GM12878 (cell line): ENCODE results near the gene ATXN1. TPM values are rescaled to one million over a fixed set of nuclear protein-coding genes. Genes with fewer than 3 reads are reported as not detected.

Experiments
- ATAC-seq: fragments of 200-7000 bp; cut with Tn5 transposase; 3 replicates; pipeline ENCODE4 v1.9.1; 2020; ENCODE audit warnings: mild to moderate bottlenecking, moderate library complexity
- BruUV-seq: library from RNA; stranded (reverse); fragments of 400-500 nt; replicated peaks from 2 replicates; lab custom pipeline; 2021; lab: Mats Ljungman, UMichigan
- CTCF ChIA-PET: fragments of 300-600 bp; sonication (Branson Sonifier 250); formaldehyde crosslinking; extraction: SDS; loops from one replicate; lab custom pipeline; 2021; ENCODE audit warnings: inconsistent platforms; lab: Yijun Ruan, JAX
- POLR2A ChIA-PET: fragments of 350-600 bp; formaldehyde crosslinking; extraction: SDS; loops from one replicate; lab custom pipeline; 2021; ENCODE audit warnings: inconsistent platforms; lab: Charles Lee
- RAD21 ChIA-PET: fragments of 300-600 bp; sonication (Branson Sonifier 250); formaldehyde crosslinking; loops from one replicate; lab custom pipeline; 2023; ENCODE audit warnings: antibody characterized with exemption; ENCODE audit not compliant: unreplicated experiment; lab: Charles Lee
- SMC1A ChIA-PET: fragments of 300-600 bp; sonication (Branson Sonifier 250); formaldehyde crosslinking; loops from one replicate; lab custom pipeline; 2023; ENCODE audit not compliant: unreplicated experiment, uncharacterized antibody; lab: Charles Lee
- DNase-seq: peaks from one replicate; pipeline ENCODE4 v3.0.0-alpha.2; 2011; ENCODE audit warnings: low read depth, low spot score
- FAIRE-seq: peaks from 3 replicates; lab custom pipeline; 2011; peaks lifted over from hg19 to GRCh38; lab: Jason Lieb, UNC
- H2AFZ ChIP-seq: 2 replicates; pipeline ENCODE4 v1.6.0; 2011; ENCODE audit warnings: low read depth, low read length, control low read depth; ENCODE audit not compliant: control insufficient read depth
- H3K27ac ChIP-seq: 2 replicates; pipeline ENCODE4 v1.5.1; 2011; ENCODE audit warnings: control low read depth; ENCODE audit not compliant: control insufficient read depth, insufficient read depth
- H3K27me3 ChIP-seq, 2 experiments: replicated peaks in 1 of 2; 2 replicates each; pipeline versions ENCODE4 v1.6.0 to v1.6.1; 2011; ENCODE audit warnings: low read length in 1 of 2; ENCODE audit not compliant: control insufficient read depth in 2 of 2, insufficient read depth in 2 of 2
- H3K36me3 ChIP-seq, 2 experiments: 2 replicates each; pipeline ENCODE4 v1.5.1; 2011; ENCODE audit warnings: low read length in 1 of 2; ENCODE audit not compliant: control insufficient read depth in 2 of 2, insufficient read depth in 2 of 2
- H3K4me1 ChIP-seq: 2 replicates; pipeline ENCODE4 v1.6.1; 2011; ENCODE audit warnings: mild to moderate bottlenecking, low read length, moderate library complexity, mixed read lengths; ENCODE audit not compliant: control insufficient read depth, insufficient read depth
- H3K4me2 ChIP-seq: 2 replicates; pipeline ENCODE4 v1.6.0; 2011; ENCODE audit warnings: control low read depth; ENCODE audit not compliant: control insufficient read depth, insufficient read depth
- H3K4me3 ChIP-seq: fragments of 200-600 bp; sonication (generic); 2 replicates; pipeline ENCODE4 v1.5.1; 2016
- H3K79me2 ChIP-seq: 2 replicates; pipeline ENCODE4 v1.6.0; 2011; ENCODE audit warnings: low read length; ENCODE audit not compliant: control insufficient read depth, insufficient read depth
- H3K9ac ChIP-seq: 2 replicates; pipeline ENCODE4 v1.8.0; 2011; ENCODE audit warnings: low read length, control low read depth, mixed read lengths; ENCODE audit not compliant: control insufficient read depth, insufficient read depth
- H3K9me3 ChIP-seq: replicated peaks from 3 replicates; pipeline ENCODE4 v1.5.1; 2011; ENCODE audit warnings: mild to moderate bottlenecking, low read length; ENCODE audit not compliant: control insufficient read depth, insufficient read depth
- H4K20me1 ChIP-seq: 2 replicates; pipeline ENCODE4 v1.6.0; 2011; ENCODE audit not compliant: control insufficient read depth, insufficient read depth
- DPF2 ChIP-seq: fragments of 450-650 bp; IDR thresholded peaks from 2 replicates; pipeline ENCODE4 v1.6.1; 2017; ENCODE audit warnings: mild to moderate bottlenecking
- NFIC ChIP-seq: IDR thresholded peaks from 2 replicates; pipeline ENCODE4 v1.6.1; 2012; ENCODE audit warnings: low read depth, mild to moderate bottlenecking, inconsistent platforms, low read length, moderate library complexity
- NFXL1 ChIP-seq: fragments of 450-650 bp; IDR thresholded peaks from 2 replicates; pipeline ENCODE4 v1.6.1; 2017; ENCODE audit warnings: antibody characterized with exemption, mild to moderate bottlenecking, borderline replicate concordance
- NFYB ChIP-seq: IDR thresholded peaks from 2 replicates; pipeline ENCODE4 v1.6.1; 2011; ENCODE audit warnings: low read depth, mild to moderate bottlenecking, low read length, improper control_type of control experiment, moderate library complexity; ENCODE audit not compliant: insufficient read depth
- SREBF1 ChIP-seq: IDR thresholded peaks from 2 replicates; pipeline ENCODE4 v1.6.1; 2012; ENCODE audit warnings: mild to moderate bottlenecking, low read length
- WGBS: methylation state at CpG from one replicate; pipeline ENCODE4 v1.1.6; 2016; ENCODE audit warnings: low lambda C conversion rate; ENCODE audit not compliant: insufficient replicate concordance, insufficient coverage; ENCODE audit errors: missing lambda C conversion rate; 5-methylcytosine and 5-hydroxymethylcytosine counted together
- in situ Hi-C: fragments of 300-500 bp; cut with MboI; formaldehyde crosslinking; loops from 9 replicates; pipeline ENCODE4 v1.14.3; 2018; ENCODE audit warnings: mixed read lengths
- intact Hi-C: fragments of 100-400 bp; cut with micrococcal nuclease; formaldehyde crosslinking; loops from one replicate; pipeline ENCODE4 v1.14.2; 2022; ENCODE audit not compliant: unreplicated experiment
- polyA plus RNA-seq, 11 experiments: library from polyadenylated mRNA; depleted of rRNA in 4 of 11; unstranded in 6 of 11; stranded (reverse) in 5 of 11; fragments of >200 nt; fragmentation: Nextera tagmentation in 4 of 11; fragmentation: Illumina TruSeq in 1 of 11; extraction: Ambion mirVana in 4 of 11; extraction: Trizol in 1 of 11; gene quantifications; 1 replicate in 1 of 11; 2 replicates in 10 of 11; pipeline versions ENCODE4 v1.2.1 to v1.2.3, GENCODE V29; 2011 to 2016; ENCODE audit warnings: inconsistent platforms in 2 of 11, missing spikeins in 2 of 11, low read depth in 1 of 11
- total RNA-seq, 4 experiments: library from RNA; depleted of rRNA in 3 of 4; stranded (reverse); fragments of >200 nt in 3 of 4; fragmentation: Illumina TruSeq in 1 of 4; extraction: Trizol in 1 of 4; gene quantifications; 2 replicates each; pipeline versions ENCODE4 v1.2.1 to v1.2.3, GENCODE V29; 2013 to 2021
- TF ChIP-seq, protein P1 (sequence below): fragments of 450-650 bp; IDR thresholded peaks from 2 replicates; pipeline ENCODE4 v1.6.1; 2017; ENCODE audit warnings: mild to moderate bottlenecking, low read depth, inconsistent platforms; ENCODE audit not compliant: poor library complexity, severe bottlenecking

ATXN1 gene
- total and polyA plus RNA-seq, 10 of the 15 experiments (the other 5 are each of a cell fraction or from before 2014, with no cell fraction given): 12.2 to 51.2 (median 20.5) TPM

DNA sequence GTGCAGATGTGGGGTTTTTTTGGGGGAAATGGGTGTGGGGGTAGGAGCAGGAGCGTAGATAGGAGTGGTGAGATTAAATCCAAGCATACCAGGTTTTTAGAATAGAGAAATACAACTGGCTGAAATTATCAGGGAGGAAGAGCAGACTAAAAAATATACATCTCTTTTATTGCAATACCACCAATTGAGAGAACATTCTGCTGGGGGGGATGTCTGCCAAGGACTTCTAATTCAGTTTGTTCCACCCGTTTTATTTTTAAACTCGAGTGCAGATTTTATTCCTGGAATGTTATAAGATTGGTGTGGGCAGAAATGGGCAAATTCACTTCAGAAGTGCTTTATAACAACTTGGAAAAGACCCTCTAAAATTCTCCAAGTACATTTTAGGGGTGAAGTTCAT lies 330.2 kb downstream of the ATXN1 start:
- Histone ChIP-seq H3K36me3 (peaks cover 0 to 14% of the 10 kb centered on the region in 2 experiments; a peak in 3 of 4 replicates), H3K9ac (no peak overlapping the region), H3K27me3 (no peaks in the 10 kb centered on the region), H3K9me3 (no peaks in the 10 kb centered on the region; the same call in 2 of the 3 replicates), H3K4me3 (no peak overlapping the region), H4K20me1 (no peaks in the 10 kb centered on the region), H2AFZ (no peak overlapping the region), H3K79me2 (peaks cover 2% of the 10 kb centered on the region), H3K27ac (peak overlapping the region; percentile 39; the same call in 1 of the 2 replicates), H3K4me2 (peak overlapping the region; percentile 28; the same call in 1 of the 2 replicates), H3K4me1 (peaks cover 34% of the 10 kb centered on the region)
- SMC1A ChIA-PET: interaction anchor here (2.0 to 15.6 kb wide), 6 partner anchors 7 to 85 kb away, joined by 4 to 314 read pairs (median 21); no protein-coding TSS in a partner anchor
- TF ChIP-seq, protein P1, sequence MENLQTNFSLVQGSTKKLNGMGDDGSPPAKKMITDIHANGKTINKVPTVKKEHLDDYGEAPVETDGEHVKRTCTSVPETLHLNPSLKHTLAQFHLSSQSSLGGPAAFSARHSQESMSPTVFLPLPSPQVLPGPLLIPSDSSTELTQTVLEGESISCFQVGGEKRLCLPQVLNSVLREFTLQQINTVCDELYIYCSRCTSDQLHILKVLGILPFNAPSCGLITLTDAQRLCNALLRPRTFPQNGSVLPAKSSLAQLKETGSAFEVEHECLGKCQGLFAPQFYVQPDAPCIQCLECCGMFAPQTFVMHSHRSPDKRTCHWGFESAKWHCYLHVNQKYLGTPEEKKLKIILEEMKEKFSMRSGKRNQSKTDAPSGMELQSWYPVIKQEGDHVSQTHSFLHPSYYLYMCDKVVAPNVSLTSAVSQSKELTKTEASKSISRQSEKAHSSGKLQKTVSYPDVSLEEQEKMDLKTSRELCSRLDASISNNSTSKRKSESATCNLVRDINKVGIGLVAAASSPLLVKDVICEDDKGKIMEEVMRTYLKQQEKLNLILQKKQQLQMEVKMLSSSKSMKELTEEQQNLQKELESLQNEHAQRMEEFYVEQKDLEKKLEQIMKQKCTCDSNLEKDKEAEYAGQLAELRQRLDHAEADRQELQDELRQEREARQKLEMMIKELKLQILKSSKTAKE: no peak
- TF ChIP-seq NFXL1 (no peak), NFYB (no peak), SREBF1 (no peak), NFIC (no peak), DPF2 (no peak)
- DNase-seq (no peak), ATAC-seq (no peak), FAIRE-seq (no peak)
- whole genome bisulfite sequencing: 33% methylated on average over 3 of the region's 3 CpGs
- CTCF ChIA-PET: interaction anchor here (0.8 to 4.1 kb wide), 2 partner anchors 7 to 11 kb away, joined by 3 to 18 read pairs; no protein-coding TSS in a partner anchor
- in situ Hi-C loops: no loop called here
- POLR2A ChIA-PET: interaction anchor here (2.1 kb wide), 1 partner anchor 11 kb away, joined by 10 read pairs; no protein-coding TSS in a partner anchor
- RAD21 ChIA-PET: no interaction called here
- intact Hi-C loops: no loop called here
- BruUV-seq: no TSS peak
